ENCODE measurements around the gene AURKA. TPM values are rescaled to one million over a fixed set of nuclear protein-coding genes. Genes with fewer than 3 reads are reported as not detected.
"Not testable (repeated sequence)": the region's sequence is repeated elsewhere in the genome, so short reads cannot be mapped to it uniquely, and the experiment has no call there.

AURKA gene
- total RNA-seq, 4 donors from 2014 or later, result 0.95 to 4.1 (median 2.5) TPM

DNA sequence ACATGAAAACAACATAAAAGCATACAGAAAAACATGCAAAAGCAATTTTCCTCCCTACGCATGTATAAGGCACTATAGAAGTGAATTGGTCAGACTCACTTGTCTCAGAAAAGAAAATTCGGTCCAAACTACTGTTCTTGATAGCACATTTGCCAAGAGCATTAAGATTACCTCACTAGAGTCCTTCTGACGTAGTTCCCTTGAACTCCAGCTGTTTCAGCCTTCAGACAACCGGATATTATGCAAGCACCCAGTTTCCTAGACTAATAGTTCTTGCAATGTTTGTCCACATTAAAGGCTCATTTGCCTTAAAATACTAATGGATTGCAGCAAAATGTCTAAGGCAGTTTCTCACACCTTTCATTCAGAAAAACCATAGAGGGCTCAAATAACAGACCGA, 17.5 kb upstream of the AURKA start:
- no peak for DNase-seq (ENCODE audit: low spot score)
- no peak for ATAC-seq (ENCODE audit: low FRiP score)
- TF ChIP-seq, protein P1, sequence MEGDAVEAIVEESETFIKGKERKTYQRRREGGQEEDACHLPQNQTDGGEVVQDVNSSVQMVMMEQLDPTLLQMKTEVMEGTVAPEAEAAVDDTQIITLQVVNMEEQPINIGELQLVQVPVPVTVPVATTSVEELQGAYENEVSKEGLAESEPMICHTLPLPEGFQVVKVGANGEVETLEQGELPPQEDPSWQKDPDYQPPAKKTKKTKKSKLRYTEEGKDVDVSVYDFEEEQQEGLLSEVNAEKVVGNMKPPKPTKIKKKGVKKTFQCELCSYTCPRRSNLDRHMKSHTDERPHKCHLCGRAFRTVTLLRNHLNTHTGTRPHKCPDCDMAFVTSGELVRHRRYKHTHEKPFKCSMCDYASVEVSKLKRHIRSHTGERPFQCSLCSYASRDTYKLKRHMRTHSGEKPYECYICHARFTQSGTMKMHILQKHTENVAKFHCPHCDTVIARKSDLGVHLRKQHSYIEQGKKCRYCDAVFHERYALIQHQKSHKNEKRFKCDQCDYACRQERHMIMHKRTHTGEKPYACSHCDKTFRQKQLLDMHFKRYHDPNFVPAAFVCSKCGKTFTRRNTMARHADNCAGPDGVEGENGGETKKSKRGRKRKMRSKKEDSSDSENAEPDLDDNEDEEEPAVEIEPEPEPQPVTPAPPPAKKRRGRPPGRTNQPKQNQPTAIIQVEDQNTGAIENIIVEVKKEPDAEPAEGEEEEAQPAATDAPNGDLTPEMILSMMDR (IDR thresholded peaks at IDR 0.05), result no peak

GRCh38 chr20:56406910-56407309, 14.9 kb upstream of the AURKA start:
- TF ChIP-seq, protein P1 (IDR thresholded peaks at IDR 0.05), result no peak
- DNase-seq (ENCODE audit: low spot score) (no peak), ATAC-seq (ENCODE audit: low FRiP score) (no peak)

GRCh38 chr20:56405356-56405755, 13.3 kb upstream of the AURKA start:
- ATAC-seq (ENCODE audit: low FRiP score); DNase-seq (ENCODE audit: low spot score): not testable (repeated sequence)

DNA sequence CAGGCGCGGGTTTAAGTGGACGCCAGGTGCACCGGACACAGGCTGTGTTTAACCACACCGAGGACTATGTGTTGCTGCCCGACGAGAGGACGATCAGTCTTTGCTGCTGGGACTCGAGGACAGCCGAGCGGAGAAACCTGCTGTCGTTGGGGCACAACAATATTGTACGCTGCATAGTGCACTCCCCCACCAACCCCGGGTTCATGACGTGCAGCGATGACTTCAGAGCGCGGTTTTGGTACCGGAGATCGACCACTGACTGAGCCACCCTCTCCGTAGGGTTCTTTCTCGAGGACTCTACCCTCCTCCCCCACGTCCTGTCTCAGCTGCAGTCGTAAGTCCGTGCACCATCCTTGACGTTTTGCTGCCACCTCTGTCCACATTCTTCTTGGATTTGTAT, 11.4 kb upstream of the AURKA start:
- DNase-seq (ENCODE audit: low spot score) (no peak), ATAC-seq (ENCODE audit: low FRiP score) (no peak)
- TF ChIP-seq, protein P1 (IDR thresholded peaks at IDR 0.05), result no peak

- DNase-seq (ENCODE audit: low spot score), result no peak
- TF ChIP-seq, protein P1 (IDR thresholded peaks at IDR 0.05), result no peak
- no peak for ATAC-seq (ENCODE audit: low FRiP score)
Observed at GRCh38 chr20:56400001-56400640, 8.1 kb upstream of the AURKA start.

GRCh38 chr20:56395166-56395565, 3.2 kb upstream of the AURKA start:
- TF ChIP-seq, protein P1 (IDR thresholded peaks at IDR 0.05), result no peak
- DNase-seq (ENCODE audit: low spot score), result no peak
- ATAC-seq (ENCODE audit: low FRiP score), result no peak

DNA sequence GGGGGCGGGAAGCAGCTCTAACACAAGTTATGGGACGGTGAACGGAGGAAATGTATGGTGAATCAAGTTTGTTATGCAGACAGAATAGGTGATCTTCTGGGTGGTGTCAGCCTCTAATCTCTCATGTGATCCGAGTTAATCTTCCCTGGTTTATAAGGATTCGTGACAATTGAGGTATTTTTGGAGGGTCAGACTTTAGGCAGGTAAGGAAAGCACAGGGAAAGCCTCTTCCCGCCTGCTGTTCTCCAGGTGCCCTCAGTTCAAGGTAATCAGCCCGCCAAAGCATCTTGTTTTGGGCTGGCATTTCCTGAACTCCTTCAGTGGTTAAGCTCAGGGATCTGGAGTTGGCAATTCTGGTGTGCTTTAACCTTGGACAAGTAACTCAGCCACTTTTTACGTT, 1.6 kb upstream of the AURKA start:
- TF ChIP-seq, protein P1 (IDR thresholded peaks at IDR 0.05), result no peak
- ATAC-seq (ENCODE audit: low FRiP score), result no peak
- no peak for DNase-seq (ENCODE audit: low spot score)
